Measurements from ENCODE around the gene PPM1H. TPM values are rescaled to one million over a fixed set of nuclear protein-coding genes. Genes with fewer than 3 reads are reported as not detected.

The PPM1H gene
- total RNA-seq, 6 experiments from 2014 or later: 7.0 to 20.9 (median 8.4) TPM

DNA sequence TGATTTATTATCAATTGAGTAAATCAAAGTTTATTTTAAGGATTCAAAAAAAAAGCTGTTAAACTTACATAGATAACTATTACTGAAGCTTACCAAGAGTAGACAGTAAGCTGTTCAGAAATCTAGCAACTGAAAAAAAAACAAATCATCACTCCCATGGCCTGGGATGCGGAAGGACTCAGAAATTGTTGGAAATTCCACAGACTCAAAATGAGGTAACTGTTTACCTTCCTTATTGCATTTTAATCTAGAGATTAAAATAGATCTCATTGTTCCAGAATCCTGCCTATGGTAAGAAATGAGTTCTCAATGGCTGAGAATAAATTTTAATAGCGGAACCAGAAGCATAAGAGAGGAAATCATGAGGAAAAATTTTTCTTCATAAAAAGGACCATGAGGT lies 87.2 kb downstream of the PPM1H start:
- TF ChIP-seq, protein P1, sequence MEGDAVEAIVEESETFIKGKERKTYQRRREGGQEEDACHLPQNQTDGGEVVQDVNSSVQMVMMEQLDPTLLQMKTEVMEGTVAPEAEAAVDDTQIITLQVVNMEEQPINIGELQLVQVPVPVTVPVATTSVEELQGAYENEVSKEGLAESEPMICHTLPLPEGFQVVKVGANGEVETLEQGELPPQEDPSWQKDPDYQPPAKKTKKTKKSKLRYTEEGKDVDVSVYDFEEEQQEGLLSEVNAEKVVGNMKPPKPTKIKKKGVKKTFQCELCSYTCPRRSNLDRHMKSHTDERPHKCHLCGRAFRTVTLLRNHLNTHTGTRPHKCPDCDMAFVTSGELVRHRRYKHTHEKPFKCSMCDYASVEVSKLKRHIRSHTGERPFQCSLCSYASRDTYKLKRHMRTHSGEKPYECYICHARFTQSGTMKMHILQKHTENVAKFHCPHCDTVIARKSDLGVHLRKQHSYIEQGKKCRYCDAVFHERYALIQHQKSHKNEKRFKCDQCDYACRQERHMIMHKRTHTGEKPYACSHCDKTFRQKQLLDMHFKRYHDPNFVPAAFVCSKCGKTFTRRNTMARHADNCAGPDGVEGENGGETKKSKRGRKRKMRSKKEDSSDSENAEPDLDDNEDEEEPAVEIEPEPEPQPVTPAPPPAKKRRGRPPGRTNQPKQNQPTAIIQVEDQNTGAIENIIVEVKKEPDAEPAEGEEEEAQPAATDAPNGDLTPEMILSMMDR (IDR thresholded peaks at IDR 0.05): no peak
- H3K27me3 Mint-ChIP-seq (ENCODE audit: insufficient read depth): peaks cover 2% of the 10 kb centered on the region
- H3K27ac Mint-ChIP-seq: no peak overlapping the region
- H3K9me3 Mint-ChIP-seq: no peaks in the 10 kb centered on the region
- no peak for DNase-seq
- H3K4me1 Mint-ChIP-seq (ENCODE audit: low read depth): peaks cover 46% of the 10 kb centered on the region
- no peak overlapping the region for H3K4me3 Mint-ChIP-seq
- no peaks in the 10 kb centered on the region for H3K36me3 Mint-ChIP-seq (ENCODE audit: low read depth)

DNA sequence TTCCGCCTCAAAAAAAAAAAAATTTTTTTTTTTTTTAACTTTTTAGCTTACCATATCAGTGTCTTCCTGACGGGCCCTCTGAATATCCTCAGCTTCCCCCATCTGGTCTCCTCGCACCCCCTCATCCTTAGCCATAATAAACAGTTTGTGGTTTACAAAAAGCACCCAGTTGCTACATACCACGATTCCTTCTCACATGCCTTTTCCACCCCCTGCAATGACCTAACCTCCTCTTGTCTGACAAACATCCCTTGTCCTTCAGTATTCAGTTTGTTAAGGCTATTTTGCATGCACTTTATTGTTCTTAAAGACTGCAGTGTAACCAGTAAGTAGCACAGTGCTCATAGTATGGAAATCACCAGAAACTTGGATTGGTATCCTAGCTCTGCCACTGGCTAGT lies 88.5 kb downstream of the PPM1H start:
- Mint-ChIP-seq H3K36me3 (ENCODE audit: low read depth) (no peaks in the 10 kb centered on the region; the same call in 1 of the 2 replicates), H3K9me3 (no peaks in the 10 kb centered on the region), H3K4me3 (0 out of 2 replicates have a peak overlapping the region, but pooled peaks have one; percentile 1), H3K4me1 (ENCODE audit: low read depth) (peaks cover 46% of the 10 kb centered on the region), H3K27ac (peak overlapping the region; percentile 1; the same call in 1 of the 2 replicates), H3K27me3 (ENCODE audit: insufficient read depth) (peaks cover 2% of the 10 kb centered on the region; the same call in 1 of the 2 replicates)
- peak; percentile 23 for DNase-seq
- TF ChIP-seq, protein P1 (IDR thresholded peaks at IDR 0.05): no peak

DNA sequence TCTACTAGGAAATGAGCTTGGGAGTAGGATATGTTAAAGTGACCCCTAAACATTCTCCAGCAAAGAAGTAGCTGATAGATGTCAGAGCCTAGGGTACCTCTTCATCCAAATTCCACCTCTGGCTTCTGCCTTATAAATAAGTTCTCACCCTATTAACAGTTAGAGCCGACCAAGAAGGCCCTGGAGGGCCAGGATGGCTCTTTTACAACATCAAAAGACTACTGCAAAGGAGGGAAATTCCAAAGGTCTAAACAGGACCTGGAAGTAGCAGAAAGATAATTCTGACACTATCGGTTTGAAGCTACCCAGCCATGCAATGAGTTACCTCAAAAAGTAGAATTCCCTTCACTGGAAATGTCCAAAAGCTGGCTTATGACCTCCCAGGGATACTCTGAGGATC lies 90.0 kb downstream of the PPM1H start:
- Mint-ChIP-seq H3K4me3 (no peak overlapping the region), H3K27ac (no peak overlapping the region), H3K4me1 (ENCODE audit: low read depth) (peaks cover 56% of the 10 kb centered on the region), H3K9me3 (no peaks in the 10 kb centered on the region), H3K27me3 (ENCODE audit: insufficient read depth) (peaks cover 2% of the 10 kb centered on the region; the same call in 1 of the 2 replicates), H3K36me3 (ENCODE audit: low read depth) (peaks cover 5% of the 10 kb centered on the region; the same call in 1 of the 2 replicates)
- DNase-seq: no peak
- TF ChIP-seq, protein P1 (IDR thresholded peaks at IDR 0.05): no peak

DNA sequence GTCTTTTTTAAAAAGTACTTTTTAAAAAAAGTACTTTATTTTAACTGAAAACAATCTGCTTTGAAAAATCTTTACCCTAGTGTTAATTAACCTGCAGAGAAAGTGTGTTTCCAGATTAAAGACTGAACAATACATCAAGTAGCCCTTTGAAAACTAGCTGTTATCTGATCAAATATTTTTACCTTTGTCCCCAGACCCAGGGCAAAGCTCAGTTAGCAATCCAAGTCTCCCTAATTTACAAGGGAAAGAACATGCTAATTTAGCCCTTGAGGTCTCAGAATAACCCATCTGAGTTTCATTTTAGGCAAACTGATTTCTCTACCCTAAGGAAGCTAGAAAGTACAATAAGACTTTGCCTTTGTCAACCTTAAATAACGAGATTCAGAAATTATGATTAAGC lies 91.2 kb downstream of the PPM1H start:
- peaks cover 50% of the 10 kb centered on the region for H3K4me1 Mint-ChIP-seq (ENCODE audit: low read depth)
- no peak overlapping the region for H3K27ac Mint-ChIP-seq
- H3K27me3 Mint-ChIP-seq (ENCODE audit: insufficient read depth): no peaks in the 10 kb centered on the region
- no peak for DNase-seq
- TF ChIP-seq, protein P1 (IDR thresholded peaks at IDR 0.05): no peak
- H3K4me3 Mint-ChIP-seq: no peak overlapping the region
- H3K9me3 Mint-ChIP-seq: no peaks in the 10 kb centered on the region
- H3K36me3 Mint-ChIP-seq (ENCODE audit: low read depth): peaks cover 5% of the 10 kb centered on the region; the same call in 1 of the 2 replicates

DNA sequence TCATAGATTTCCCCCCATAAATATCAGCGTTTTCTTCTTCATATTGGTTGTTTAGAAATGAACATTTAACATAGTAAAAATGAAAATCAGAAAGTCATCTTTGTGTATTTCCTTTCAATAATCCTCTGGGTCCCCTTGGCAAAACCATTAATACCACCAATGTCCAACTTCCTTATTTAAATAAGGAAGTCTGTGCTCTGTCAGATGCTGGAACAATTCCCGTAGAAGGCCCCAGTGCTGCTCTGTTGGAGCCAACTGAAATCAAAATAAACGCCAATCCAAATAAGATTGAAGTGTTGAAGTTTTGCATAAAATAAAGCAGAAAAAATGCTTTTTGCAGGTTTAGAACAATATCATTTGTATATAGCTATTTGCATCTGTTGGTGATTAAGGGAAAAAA lies 93.1 kb downstream of the PPM1H start:
- no peak overlapping the region for H3K4me3 Mint-ChIP-seq
- peaks cover 5% of the 10 kb centered on the region; the same call in 1 of the 2 replicates for H3K36me3 Mint-ChIP-seq (ENCODE audit: low read depth)
- TF ChIP-seq, protein P1 (IDR thresholded peaks at IDR 0.05): no peak
- H3K9me3 Mint-ChIP-seq: no peaks in the 10 kb centered on the region
- no peaks in the 10 kb centered on the region for H3K27me3 Mint-ChIP-seq (ENCODE audit: insufficient read depth)
- H3K27ac Mint-ChIP-seq: no peak overlapping the region
- peaks cover 31% of the 10 kb centered on the region for H3K4me1 Mint-ChIP-seq (ENCODE audit: low read depth)
- DNase-seq: no peak

Measured in HFFc6 (cell line).